HUDEP-2 (cell line): ENCODE results near the gene SEZ6L.
A peak's percentile ranks its signal among the peaks of the same experiment; 100 is the strongest.
"Not testable (repeated sequence)": the region's sequence is repeated elsewhere in the genome, so short reads cannot be mapped to it uniquely, and the experiment has no call there.

Experiments
- DNase-seq, 76 experiments: peaks; one replicate each; lab custom pipeline; 2025; ENCODE audit not compliant: unreplicated experiment in 76 of 76; lab: John Stamatoyannopoulos, UW

Gene SEZ6L

DNA sequence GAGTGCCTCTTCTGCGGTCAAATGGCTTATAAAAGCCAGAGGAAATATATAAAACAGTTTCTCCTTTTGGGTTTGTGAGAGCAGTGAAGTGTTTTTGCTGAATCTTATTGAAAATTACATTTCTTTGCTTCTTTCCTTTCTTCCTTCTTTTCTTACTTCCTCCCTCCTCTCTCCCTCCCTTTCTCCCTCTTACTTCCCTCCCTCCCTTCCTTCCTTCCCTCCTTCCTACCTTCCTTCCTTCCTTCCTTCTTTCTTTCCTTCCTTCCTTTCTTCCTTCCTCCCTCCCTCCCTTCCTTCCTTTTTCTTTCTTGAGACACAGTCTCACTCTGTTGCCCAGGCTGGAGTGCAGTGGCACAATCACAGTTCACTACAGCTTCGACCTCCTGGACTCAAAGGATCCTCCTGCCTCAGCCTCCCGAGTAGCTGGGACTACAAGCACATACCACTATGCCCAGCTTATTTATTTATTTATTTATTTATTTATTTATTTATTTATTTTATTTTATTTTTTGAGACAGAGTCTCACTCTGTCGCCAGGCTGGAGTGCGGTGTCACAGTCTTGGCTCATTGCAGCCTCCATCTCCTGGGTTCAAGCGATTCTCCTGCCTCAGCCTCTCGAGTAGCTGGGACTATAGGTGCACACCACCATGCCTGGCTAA is 239.4 kb downstream of the SEZ6L start:
- DNase-seq, result not testable (repeated sequence)

DNA sequence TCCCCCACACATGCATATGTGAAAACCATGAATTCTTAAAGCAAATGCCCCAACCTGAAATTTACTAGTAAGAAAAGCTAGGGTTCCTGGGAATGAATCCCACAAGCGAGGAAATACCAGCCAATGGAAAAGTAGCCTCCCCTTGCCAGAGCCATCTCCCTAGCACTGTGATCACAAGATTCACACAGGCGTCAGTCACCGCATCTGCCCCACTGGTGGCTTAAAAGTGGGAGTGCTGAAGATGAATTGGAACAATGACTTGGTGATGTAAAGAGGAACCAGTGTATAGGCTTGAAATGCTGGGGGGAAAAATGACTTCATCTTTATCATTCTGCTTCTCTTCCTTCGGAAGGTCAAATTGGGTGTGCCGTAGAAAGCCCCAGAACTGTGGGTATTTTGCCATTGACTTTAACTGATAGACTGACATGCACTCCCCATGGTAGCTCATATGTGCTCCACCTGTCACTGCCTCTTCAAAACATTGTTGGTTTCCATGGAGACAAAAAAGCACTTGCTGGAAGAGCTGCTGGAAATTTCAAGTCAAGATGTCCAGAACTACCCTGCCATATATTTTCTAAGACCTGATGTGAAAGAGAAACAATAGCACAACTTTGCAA is 240.6 kb downstream of the SEZ6L start:
- DNase-seq, result no peak

DNA sequence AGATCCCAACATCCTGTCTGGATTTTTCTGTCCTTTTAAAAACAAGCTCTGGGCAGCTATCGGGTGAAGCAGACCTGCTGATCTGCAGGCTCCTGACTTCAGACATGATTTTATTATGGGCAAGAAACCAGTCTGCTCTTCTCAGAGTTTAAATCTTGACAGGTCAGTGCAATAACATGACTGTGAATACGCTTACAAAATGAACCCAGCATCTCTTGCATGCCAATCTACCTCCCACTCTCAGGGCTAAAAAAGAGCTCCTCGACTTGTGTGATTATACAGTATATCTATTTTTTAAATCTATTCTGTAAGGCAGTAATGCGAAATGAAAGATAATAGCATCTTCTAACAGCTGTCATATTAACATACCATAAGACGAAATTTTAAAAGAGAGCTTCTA is 241.1 kb downstream of the SEZ6L start:
- no peak for DNase-seq

DNA sequence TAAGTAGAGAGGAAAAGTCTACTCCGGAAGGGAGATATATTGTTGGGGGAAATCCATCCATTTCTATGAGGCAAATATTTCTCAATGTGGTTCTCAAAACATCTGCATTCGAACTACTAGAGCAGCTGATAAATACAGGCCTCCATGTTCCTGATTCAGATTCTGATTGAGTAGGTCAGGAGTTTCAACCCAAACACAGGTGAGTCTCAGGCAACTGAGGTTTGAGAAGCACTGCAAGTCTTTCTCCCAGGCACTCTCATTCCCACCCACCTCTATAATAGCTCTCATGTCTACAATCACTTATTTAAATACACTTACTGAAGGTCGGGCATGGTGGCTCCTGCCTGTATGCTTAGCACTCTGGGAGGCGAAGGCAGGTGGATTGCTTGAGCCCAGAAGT is 245.1 kb downstream of the SEZ6L start:
- DNase-seq, result no peak

DNA sequence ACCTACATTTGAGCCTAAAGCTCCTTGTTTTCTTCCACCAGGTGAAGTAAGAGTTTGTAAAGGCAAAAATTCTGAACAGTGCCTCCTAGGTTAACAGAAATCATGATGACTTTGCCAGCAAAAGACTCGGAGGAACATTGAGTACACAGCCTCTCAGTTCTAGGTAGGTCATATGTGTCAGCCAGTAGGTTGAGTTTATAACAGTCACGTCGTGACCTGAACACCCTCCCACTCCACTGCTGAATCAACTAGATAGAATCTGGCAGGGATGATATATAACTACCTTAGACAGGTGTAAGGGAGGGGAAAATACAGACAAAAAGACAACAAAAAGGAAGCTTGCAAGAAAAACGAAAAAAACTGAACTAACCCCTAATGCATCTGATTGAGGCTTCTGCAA is 247.0 kb downstream of the SEZ6L start:
- DNase-seq, result no peak

DNA sequence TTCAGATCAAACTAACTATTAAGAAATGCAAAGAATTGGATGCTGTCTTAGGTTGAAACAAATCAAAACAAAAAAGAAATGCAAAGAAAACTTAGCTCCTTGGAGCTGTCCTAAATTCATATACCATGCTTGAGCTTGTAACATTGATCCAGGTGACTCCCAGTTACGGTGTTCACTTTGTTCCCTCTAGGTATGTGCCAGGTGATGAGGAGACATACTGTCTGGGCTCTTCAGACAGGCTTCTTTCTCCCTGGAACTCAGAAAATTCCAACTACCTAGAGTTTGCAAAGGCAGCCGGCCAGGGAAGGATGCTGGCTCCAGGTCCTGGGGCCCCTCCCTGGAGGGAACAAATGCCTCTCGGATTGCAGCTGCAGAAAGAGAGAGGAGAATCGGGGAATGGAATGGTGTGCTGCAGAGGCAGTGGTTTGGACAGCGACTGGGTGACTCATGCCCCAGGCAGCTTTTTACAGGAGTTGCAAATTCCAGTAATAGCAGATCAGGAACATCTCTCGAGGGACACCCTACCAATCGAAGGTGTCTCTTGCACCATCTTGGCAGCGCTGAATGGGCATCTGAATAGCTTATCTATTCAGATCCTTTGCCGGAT is 247.5 kb downstream of the SEZ6L start:
- no peak for DNase-seq

DNA sequence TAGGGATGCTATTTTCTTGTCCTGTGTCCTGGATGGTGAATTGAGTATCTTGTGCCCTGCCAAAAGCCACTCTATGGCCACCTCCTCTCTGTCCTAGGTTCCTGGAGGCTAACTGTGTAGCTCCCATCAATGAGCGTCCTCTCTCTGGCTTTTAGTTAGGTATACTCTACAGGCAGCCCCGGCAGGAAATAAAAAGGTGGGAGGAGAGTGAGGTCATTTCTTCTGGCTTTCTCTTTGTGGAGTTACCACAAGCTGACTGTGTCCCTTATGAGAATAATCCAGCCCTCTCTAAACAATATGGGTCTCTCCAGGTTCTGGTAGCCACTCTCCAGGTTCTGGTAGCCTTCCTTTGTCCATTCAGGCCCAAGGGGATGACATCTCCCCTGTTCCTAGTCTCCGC is 248.1 kb downstream of the SEZ6L start:
- DNase-seq, result no peak

DNA sequence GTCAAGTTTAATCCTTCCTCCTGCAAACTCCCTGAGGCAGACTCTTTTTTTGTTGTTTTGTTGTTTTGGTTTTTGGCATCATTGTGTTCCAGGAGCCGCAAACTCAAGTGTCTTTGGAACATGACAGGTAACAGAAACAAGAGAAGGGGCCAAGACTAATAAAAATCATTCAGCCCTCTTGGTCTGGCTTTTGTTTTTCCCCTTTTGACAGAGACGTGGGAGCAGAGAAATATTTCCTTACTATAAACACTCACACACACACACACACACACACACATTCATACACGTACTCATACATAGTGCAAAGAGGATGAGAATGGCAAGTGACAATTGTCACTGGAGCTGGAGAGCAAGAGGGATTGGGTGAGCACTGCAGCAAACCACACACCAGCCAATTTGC is 249.4 kb downstream of the SEZ6L start:
- DNase-seq, result no peak

DNA sequence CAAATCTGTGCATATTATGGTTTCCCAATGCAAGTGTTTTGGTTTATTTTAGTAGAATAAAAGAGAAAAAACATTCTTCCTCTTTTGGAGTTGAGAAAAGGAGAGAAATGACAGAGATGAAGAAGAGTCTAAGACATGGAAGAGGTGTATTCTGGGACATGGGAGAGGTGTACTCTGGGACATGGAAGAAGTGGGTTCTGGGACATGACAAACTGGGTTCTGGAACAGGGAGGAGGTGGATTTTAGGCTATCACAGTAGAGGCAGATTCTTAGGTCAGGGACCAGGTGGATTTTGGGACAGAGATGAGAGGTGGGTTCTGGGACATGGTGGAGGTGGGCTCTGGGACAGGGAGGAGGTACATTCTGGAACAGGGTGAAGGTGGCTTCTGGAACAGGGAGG is 257.7 kb downstream of the SEZ6L start:
- no peak for DNase-seq

DNA sequence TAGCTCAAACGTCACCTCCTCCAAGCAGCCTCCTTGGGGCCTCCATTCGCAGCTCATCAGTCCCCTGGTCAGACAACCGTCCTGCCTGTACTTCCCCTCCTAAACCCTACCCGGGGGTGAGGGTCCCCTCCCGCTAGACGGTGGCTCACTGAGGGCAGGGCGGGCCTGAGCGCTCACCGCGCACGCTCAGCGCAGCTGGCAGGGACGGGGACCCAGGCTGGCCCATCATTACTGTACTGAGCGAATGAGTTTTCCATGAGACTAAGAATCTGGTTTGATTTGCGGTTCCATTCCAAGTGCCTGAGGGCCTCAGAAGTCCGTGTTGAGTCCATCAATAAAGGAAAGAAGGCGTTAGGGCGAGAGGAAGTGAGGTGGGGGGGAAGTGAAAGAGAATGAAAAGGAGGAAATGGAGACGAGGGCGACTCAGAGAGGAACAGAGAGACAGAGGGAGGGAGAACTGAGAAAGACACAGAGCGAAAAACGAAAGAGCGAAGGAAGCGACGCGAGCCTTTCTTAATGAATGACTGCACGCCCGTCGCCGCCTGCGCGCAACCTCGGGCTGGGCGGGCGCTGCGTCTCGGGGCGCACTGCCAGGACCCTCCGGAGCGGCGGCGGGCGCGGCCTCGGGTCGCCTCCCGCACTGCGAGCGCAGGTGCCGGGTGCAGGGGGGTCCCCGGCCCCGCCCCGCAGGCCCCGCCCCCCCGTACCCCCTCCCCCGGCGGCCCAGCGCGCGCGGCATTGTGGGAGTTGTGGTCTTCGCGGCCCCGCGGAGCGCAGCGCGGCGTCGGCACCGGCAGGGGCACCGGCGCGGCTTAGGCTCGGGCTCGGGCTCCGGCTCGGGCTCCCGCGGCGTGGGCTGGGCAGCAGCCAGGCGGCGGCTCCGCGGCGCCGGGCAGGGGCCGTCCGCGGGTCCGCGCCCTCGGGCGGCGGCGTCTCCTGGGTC is 259.5 kb downstream of the SEZ6L start, which contains the start of gene ASPHD2:
ASPHD2 (plus strand) TSS at position 746 of the 943 bp plus-strand sequence. CDS start 4,356 bp downstream, outside the sequence.
- peak in 13 of 76 experiments; percentile 7 to 32 (median 15) for DNase-seq

DNA sequence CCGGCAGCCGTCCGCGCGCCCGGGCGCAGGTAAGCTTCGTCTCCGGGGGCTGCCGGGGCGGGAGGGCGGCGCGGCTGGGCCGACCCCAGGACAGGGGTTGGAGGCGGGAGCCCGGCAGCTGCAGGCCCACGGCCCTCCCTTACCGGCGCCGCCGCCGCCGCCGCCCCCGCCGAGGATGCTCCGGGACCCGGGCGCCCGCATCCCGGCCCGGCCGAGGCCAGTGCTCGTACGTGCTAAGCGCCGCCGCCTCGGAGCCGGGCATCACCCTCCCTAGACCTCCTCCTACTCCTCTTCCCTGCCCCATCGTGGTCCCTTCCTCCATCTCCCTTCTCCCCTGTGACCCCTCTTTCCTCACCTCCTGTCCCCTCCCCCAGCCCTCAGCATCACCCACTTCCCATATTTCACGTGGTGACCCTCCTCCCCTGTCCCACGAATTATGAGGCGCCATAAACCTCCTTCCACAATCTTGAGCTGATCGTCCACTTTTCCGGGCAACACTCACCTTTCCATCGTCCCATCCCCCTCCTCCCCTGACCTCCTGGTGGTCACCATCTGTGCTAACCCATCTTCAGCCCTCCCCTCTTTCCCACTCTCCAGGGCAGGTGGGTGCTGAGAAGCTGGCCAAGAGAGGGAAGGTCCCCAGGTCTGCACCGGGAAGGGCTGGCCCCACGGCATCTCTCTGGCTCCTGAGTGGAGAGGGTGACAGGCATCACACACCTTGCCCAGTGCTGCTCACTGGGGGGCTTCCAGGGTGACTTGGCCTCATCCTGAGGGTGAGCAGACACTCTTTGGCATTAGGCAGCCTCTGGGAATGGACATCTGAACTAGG is 260.4 kb downstream of the SEZ6L start:
- DNase-seq, result no peak

DNA sequence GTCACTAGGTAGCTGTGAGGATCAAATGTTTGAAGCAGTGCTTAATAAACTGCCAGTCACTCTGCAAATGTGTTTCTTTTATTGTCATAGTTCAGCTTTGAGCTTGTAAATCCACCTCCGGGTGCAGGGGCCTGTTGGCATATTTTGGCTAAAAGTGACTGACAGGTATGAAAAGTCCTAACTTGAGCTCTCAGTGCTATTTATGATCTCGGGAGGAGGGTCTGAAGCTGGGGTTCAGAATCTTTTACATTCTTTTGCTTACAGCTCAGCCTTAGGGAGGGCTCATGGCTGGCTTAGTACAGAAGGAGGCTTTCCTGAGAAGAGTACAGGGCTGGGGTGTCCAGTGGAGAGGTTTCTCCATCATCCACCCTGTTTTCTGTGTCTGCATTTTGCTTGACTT is 261.3 kb downstream of the SEZ6L start:
- no peak for DNase-seq

DNA sequence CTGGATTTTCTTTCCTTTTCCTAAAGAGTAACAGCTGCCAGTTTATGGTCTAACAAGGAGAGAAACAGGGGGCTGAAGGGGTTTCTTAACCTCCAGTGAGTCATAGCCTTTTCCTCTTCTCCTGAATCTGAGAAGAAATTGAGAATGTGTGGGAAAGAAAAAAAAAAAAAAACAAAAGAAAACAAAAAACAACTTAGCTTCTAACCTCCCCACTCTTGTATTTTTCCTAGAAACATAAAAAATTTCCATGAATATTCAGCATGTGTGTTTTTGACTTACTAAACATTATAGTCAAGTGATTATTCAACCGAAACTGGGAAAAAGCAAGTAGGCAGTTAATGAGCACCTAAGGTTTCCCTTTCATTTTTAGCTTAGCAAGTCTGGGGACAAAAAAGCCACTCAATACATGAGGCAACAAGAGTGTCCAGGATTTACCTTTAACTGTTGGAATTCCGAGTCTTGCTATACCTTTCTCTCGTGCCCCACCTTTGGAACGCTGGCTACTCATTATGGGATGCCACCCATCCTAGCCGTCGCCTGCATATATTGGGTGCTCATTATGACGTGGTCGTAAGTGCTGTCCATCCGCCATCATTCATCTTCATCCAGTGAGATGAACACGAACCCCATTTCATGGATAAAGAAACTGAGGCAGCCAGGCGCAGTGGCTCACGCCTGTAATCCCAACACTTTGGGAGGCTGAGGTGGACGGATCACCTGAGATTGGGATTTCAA is 262.2 kb downstream of the SEZ6L start:
- no peak for DNase-seq

DNA sequence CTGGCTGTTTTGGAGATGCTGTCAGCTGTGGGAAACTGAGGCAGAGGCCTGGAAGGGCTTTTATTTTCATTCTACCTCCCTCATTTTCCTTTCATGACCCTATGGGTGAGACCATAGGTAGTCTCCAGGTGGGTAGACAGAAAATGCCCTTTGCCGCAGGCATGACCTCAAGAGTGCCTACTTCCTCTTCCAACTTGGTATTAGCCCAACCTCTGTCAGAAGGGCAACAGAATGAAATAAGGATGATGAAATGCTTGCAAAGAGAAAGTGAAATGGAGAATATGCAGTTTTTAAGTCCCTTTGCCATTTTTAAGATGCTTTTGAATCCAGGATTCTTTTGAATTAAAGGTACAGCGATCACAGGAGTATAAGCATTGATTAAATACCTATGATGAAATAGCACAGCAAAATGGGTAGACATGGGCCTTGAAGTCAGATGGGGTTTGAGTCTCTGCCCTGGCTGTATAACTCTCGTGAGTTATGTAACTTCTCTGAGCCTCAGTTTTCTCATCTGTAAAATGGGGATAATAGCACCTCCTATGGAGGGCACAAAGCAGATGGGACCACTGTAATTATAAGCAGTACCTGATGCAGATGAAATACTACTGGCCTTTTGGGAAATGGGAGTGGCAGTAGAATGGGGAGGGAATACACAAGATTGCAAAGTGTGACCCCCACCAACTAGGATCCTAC is 263.5 kb downstream of the SEZ6L start:
- DNase-seq, result no peak
